PC-9 (cell line): ENCODE results near the gene RDH13. TPM values are rescaled to one million over a fixed set of nuclear protein-coding genes. Genes with fewer than 3 reads are reported as not detected.
A peak's percentile ranks its signal among the peaks of the same experiment; 100 is the strongest.
"Not testable (repeated sequence)": the region's sequence is repeated elsewhere in the genome, so short reads cannot be mapped to it uniquely, and the experiment has no call there.

Source experiments
- BruUV-seq: library from RNA; stranded (reverse); fragments of 400-500 nt; replicated peaks from 2 replicates; lab custom pipeline; 2021; lab: Mats Ljungman, UMichigan
- CTCF ChIA-PET: fragments of 300-600 bp; sonication (Branson Sonifier 250); formaldehyde crosslinking; loops from one replicate; lab custom pipeline; 2022; ENCODE audit warnings: antibody characterized with exemption; lab: Charles Lee
- POLR2A ChIA-PET: fragments of 300-600 bp; sonication (Branson Sonifier 250); formaldehyde crosslinking; loops from one replicate; lab custom pipeline; 2022; ENCODE audit warnings: antibody characterized with exemption; ENCODE audit not compliant: unreplicated experiment; lab: Charles Lee
- DNase-seq, 2 experiments: peaks; one replicate each; pipeline versions ENCODE4 v3.0.0 to v3.0.0-alpha.2; 2015 to 2022; ENCODE audit warnings: mixed read lengths in 1 of 2
- H2AFZ ChIP-seq: fragments of 200-600 bp; sonication (generic); 2 replicates; pipeline ENCODE4 v1.8.1; 2017; ENCODE audit warnings: antibody characterized with exemption
- H3F3A ChIP-seq: fragments of 200-600 bp; sonication (generic); 2 replicates; pipeline ENCODE4 v1.8.1; 2017; ENCODE audit warnings: antibody characterized with exemption, mild to moderate bottlenecking, low read depth; ENCODE audit not compliant: insufficient read depth
- H3K27ac ChIP-seq: fragments of 200-600 bp; sonication (generic); 2 replicates; pipeline ENCODE4 v1.6.1; 2016; ENCODE audit warnings: mixed run types
- H3K27me3 ChIP-seq: fragments of 200-600 bp; sonication (generic); 2 replicates; pipeline ENCODE4 v1.6.1; 2016; ENCODE audit warnings: low read depth, mixed run types; ENCODE audit not compliant: insufficient read depth
- H3K36me3 ChIP-seq: fragments of 200-600 bp; sonication (generic); 2 replicates; pipeline ENCODE4 v1.6.1; 2016; ENCODE audit warnings: low read depth, mixed run types
- H3K4me1 ChIP-seq: fragments of 200-600 bp; sonication (generic); replicated peaks from 2 replicates; pipeline ENCODE4 v1.6.1; 2016; ENCODE audit warnings: mixed run types; ENCODE audit not compliant: insufficient read depth
- H3K4me2 ChIP-seq: fragments of 200-600 bp; sonication (generic); 2 replicates; pipeline ENCODE4 v1.6.1; 2017; ENCODE audit warnings: mixed run types
- H3K4me3 ChIP-seq: fragments of 200-600 bp; sonication (generic); 2 replicates; pipeline ENCODE4 v1.6.1; 2016; ENCODE audit warnings: mixed run types
- H3K79me2 ChIP-seq: fragments of 200-600 bp; sonication (generic); 2 replicates; pipeline ENCODE4 v1.6.1; 2017; ENCODE audit warnings: low read depth, mixed run types
- H3K9me2 ChIP-seq: fragments of 200-600 bp; sonication (generic); 2 replicates; pipeline ENCODE4 v1.8.1; 2017; ENCODE audit warnings: mild to moderate bottlenecking; ENCODE audit not compliant: insufficient read depth
- H3K9me3 ChIP-seq: fragments of 200-600 bp; sonication (generic); 2 replicates; pipeline ENCODE4 v1.8.1; 2016; ENCODE audit warnings: low read depth; ENCODE audit not compliant: insufficient read depth
- H4K20me1 ChIP-seq: fragments of 200-600 bp; sonication (generic); 2 replicates; pipeline ENCODE4 v1.8.1; 2017; ENCODE audit not compliant: insufficient read depth
- CTCF ChIP-seq: fragments of 200-600 bp; sonication (generic); conservative IDR thresholded peaks from 2 replicates; pipeline ENCODE4 v1.6.1; 2017; ENCODE audit warnings: mixed run types, antibody characterized with exemption, mild to moderate bottlenecking, moderate library complexity
- EZH2 ChIP-seq: fragments of 200-600 bp; sonication (generic); IDR thresholded peaks from 2 replicates; pipeline ENCODE4 v1.8.0; 2017; ENCODE audit warnings: antibody characterized with exemption, low read depth
- intact Hi-C: fragments of 100-400 bp; cut with micrococcal nuclease; formaldehyde crosslinking; loops from one replicate; pipeline ENCODE4 v1.10.0; 2022; ENCODE audit not compliant: unreplicated experiment
- total RNA-seq: library from RNA; stranded (reverse); gene quantifications from 2 replicates; pipeline ENCODE4 v1.2.3, GENCODE V29; 2021

Gene RDH13
- total RNA-seq, 1 experiment from 2014 or later, result 39.8 TPM

GRCh38 chr19:55012306-55012705, 50.6 kb downstream of the RDH13 start:
- Histone ChIP-seq H3K4me2 (no peak overlapping the region), H3F3A (no peaks in the 10 kb centered on the region), H3K79me2 (peaks cover 8% of the 10 kb centered on the region), H3K4me1 (no peaks in the 10 kb centered on the region), H3K9me2 (no peaks in the 10 kb centered on the region), H3K9me3 (no peaks in the 10 kb centered on the region), H2AFZ (no peak overlapping the region), H3K4me3 (no peak overlapping the region), H3K36me3 (no peaks in the 10 kb centered on the region), H3K27me3 (0 out of 2 replicates have a peak, but pooled peaks cover 2% of the 10 kb centered on the region), H3K27ac (no peak overlapping the region), H4K20me1 (peaks cover 8% of the 10 kb centered on the region)
- BruUV-seq, result no TSS peak
- ChIA-PET CTCF (no interaction called here), POLR2A (interaction anchor here (0.6 to 0.7 kb wide), 2 partner anchors 45 to 581 kb away, joined by 7 to 9 read pairs; no protein-coding TSS in a partner anchor)
- TF ChIP-seq CTCF, result no peak
- no peak for TF ChIP-seq EZH2
- DNase-seq, result no peak
- intact Hi-C loops, result no loop called here

GRCh38 chr19:55010561-55010960, 52.4 kb downstream of the RDH13 start:
- not testable (repeated sequence) for BruUV-seq

GRCh38 chr19:55008781-55009180, 54.2 kb downstream of the RDH13 start:
- H3K27ac ChIP-seq, H3K9me2 ChIP-seq, H3K9me3 ChIP-seq, H3K4me3 ChIP-seq, H2AFZ ChIP-seq, H3K36me3 ChIP-seq, H3K27me3 ChIP-seq, H4K20me1 ChIP-seq, H3K4me2 ChIP-seq, intact Hi-C loops, CTCF ChIA-PET, POLR2A ChIA-PET, DNase-seq, BruUV-seq, H3K4me1 ChIP-seq: not testable (repeated sequence)
- H3F3A ChIP-seq, result peaks cover 24% of the 10 kb centered on the region
- H3K79me2 ChIP-seq, result peaks cover 19% of the 10 kb centered on the region

More at GRCh38 chr19:55010561-55010960, 52.4 kb downstream of the RDH13 start:
- H2AFZ ChIP-seq, H4K20me1 ChIP-seq, H3K27ac ChIP-seq, intact Hi-C loops, H3K4me2 ChIP-seq, H3K4me3 ChIP-seq, CTCF ChIA-PET, H3K9me2 ChIP-seq, DNase-seq, POLR2A ChIA-PET, H3K4me1 ChIP-seq, H3K9me3 ChIP-seq, H3K27me3 ChIP-seq, H3K36me3 ChIP-seq: not testable (repeated sequence)
- H3F3A ChIP-seq, result peaks cover 11% of the 10 kb centered on the region
- H3K79me2 ChIP-seq, result peaks cover 19% of the 10 kb centered on the region

- Histone ChIP-seq H3K79me2 (peaks cover 19% of the 10 kb centered on the region), H3K4me2 (peak overlapping the region; percentile 74), H3K4me3 (peak overlapping the region; percentile 71; the same call in 1 of the 2 replicates), H3F3A (peaks cover 24% of the 10 kb centered on the region)
- intact Hi-C loops, POLR2A ChIA-PET, H3K9me2 ChIP-seq, DNase-seq, H3K9me3 ChIP-seq, H3K27me3 ChIP-seq, H3K27ac ChIP-seq, H3K4me1 ChIP-seq, H4K20me1 ChIP-seq, BruUV-seq, H3K36me3 ChIP-seq, CTCF ChIA-PET, H2AFZ ChIP-seq: not testable (repeated sequence)
These were observed 54.8 kb downstream of the RDH13 start for GRCh38 chr19:55008189-55008588.

GRCh38 chr19:55007537-55007936, 55.4 kb downstream of the RDH13 start:
- Histone ChIP-seq H3K27me3 (peaks cover 13% of the 10 kb centered on the region; the same call in 1 of the 2 replicates), H3K79me2 (peaks cover 19% of the 10 kb centered on the region), H3K4me3 (peak overlapping the region; percentile 71; the same call in 1 of the 2 replicates), H3F3A (peaks cover 26% of the 10 kb centered on the region), H3K4me2 (peak overlapping the region; percentile 74)
- H3K36me3 ChIP-seq, BruUV-seq, DNase-seq, H3K4me1 ChIP-seq, intact Hi-C loops, POLR2A ChIA-PET, H2AFZ ChIP-seq, H3K9me3 ChIP-seq, H3K27ac ChIP-seq, H3K9me2 ChIP-seq, CTCF ChIA-PET, H4K20me1 ChIP-seq: not testable (repeated sequence)

GRCh38 chr19:55006795-55007194, 56.2 kb downstream of the RDH13 start:
- Histone ChIP-seq H3K79me2 (peaks cover 19% of the 10 kb centered on the region), H3K4me2 (peak overlapping the region; percentile 74), H3K27ac (peak overlapping the region; percentile 58), H3F3A (peaks cover 29% of the 10 kb centered on the region), H3K4me3 (peak overlapping the region; percentile 71), H3K27me3 (peaks cover 19% of the 10 kb centered on the region)
- DNase-seq, H4K20me1 ChIP-seq, BruUV-seq, H3K4me1 ChIP-seq, H3K36me3 ChIP-seq, H3K9me3 ChIP-seq, H2AFZ ChIP-seq, H3K9me2 ChIP-seq, CTCF ChIA-PET: not testable (repeated sequence)
- intact Hi-C loops, result loop anchor here (1.0 kb wide), 1 partner anchor 111 kb away; the partner anchor contains the start of gene PPP1R12C
- POLR2A ChIA-PET, result interaction anchor here (0.7 kb wide), 1 partner anchor 201 kb away, joined by 3 read pairs; no protein-coding TSS in a partner anchor
